Testis (tissue), 2 donors: ENCODE results near the gene PCSK2.

ENCODE experiments used
- CTCF ChIP-seq, 3 experiments: fragments of 450-650 bp in 2 of 3; fragments of 200-600 bp in 1 of 3; sonication (generic) in 1 of 3; IDR thresholded peaks; one replicate each; pipeline ENCODE4 v1.5.1; 2016 to 2019; ENCODE audit warnings: antibody characterized with exemption in 3 of 3, mild to moderate bottlenecking in 2 of 3, moderate library complexity in 1 of 3
- POLR2A ChIP-seq: fragments of 450-650 bp; IDR thresholded peaks from one replicate; pipeline ENCODE4 v1.6.1; 2017; ENCODE audit warnings: antibody characterized with exemption, mild to moderate bottlenecking, moderate library complexity

GRCh38 chr20:17343091-17343490 is 116.3 kb downstream of the PCSK2 start:
- TF ChIP-seq CTCF (IDR thresholded peaks at IDR 0.05) (no peak), POLR2A (no peak)
